Measurements from ENCODE around the gene DIO3.

DNA sequence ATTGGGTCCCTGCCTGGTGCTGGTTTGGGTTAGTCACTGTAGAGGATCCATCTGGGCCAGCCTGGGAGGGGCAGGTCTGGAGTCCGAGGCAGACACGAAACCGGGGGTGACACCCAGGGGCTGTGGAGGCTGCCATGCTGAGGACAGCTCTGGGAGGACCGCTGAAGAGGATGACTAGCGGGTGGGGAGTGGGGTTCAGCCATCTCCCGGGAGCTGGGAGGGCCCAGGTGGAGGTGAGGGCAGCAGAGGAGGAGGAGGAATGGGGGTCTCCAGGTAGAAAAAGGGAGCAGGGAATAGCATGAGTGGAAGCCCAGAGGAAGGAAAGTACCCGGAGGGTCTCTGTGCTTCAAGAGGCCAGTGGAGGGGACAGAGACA, 4.0 kb upstream of the DIO3 start:
- TF ChIP-seq, protein P1, sequence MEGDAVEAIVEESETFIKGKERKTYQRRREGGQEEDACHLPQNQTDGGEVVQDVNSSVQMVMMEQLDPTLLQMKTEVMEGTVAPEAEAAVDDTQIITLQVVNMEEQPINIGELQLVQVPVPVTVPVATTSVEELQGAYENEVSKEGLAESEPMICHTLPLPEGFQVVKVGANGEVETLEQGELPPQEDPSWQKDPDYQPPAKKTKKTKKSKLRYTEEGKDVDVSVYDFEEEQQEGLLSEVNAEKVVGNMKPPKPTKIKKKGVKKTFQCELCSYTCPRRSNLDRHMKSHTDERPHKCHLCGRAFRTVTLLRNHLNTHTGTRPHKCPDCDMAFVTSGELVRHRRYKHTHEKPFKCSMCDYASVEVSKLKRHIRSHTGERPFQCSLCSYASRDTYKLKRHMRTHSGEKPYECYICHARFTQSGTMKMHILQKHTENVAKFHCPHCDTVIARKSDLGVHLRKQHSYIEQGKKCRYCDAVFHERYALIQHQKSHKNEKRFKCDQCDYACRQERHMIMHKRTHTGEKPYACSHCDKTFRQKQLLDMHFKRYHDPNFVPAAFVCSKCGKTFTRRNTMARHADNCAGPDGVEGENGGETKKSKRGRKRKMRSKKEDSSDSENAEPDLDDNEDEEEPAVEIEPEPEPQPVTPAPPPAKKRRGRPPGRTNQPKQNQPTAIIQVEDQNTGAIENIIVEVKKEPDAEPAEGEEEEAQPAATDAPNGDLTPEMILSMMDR (IDR thresholded peaks at IDR 0.05), result no peak
- TF ChIP-seq SIN3A (IDR thresholded peaks at IDR 0.05; ENCODE audit: borderline replicate concordance, insufficient read depth, low read depth, low read length) (no peak), POLR2AphosphoS5 (IDR thresholded peaks at IDR 0.05; ENCODE audit: low read depth, low read length) (no peak), REST (IDR thresholded peaks at IDR 0.05; ENCODE audit: insufficient read depth in 1 of 2, low read depth in 2 of 2, low read length in 1 of 2) (no peak), TCF7L2 (IDR thresholded peaks at IDR 0.05; ENCODE audit: low read depth, low read length) (no peak)
